HG03025 (cell line): Measurements from ENCODE around the gene PCTP.

ENCODE experiments used
- ATAC-seq: cut with Tn5 transposase; IDR thresholded peaks from one replicate; pipeline ENCODE4 v1.9.1; 2021; ENCODE audit warnings: mild to moderate bottlenecking, moderate library complexity; ENCODE audit not compliant: unreplicated experiment, low FRiP score

Gene PCTP

GRCh38 chr17:55726440-55726839 lies 24.4 kb upstream of the PCTP start:
- ATAC-seq: no peak

GRCh38 chr17:55727275-55727674 lies 23.6 kb upstream of the PCTP start:
- ATAC-seq: no peak

- ATAC-seq: no peak
Measured at GRCh38 chr17:55727920-55728319, 22.9 kb upstream of the PCTP start.

- ATAC-seq: no peak
Measured at GRCh38 chr17:55728361-55728760, 22.5 kb upstream of the PCTP start.

- no peak for ATAC-seq
Measured at GRCh38 chr17:55728833-55729232, 22.0 kb upstream of the PCTP start.

GRCh38 chr17:55729484-55729883 lies 21.4 kb upstream of the PCTP start:
- ATAC-seq: no peak

GRCh38 chr17:55730380-55730779 lies 20.5 kb upstream of the PCTP start:
- ATAC-seq: no peak

GRCh38 chr17:55730808-55731207 lies 20.0 kb upstream of the PCTP start:
- ATAC-seq: no peak

GRCh38 chr17:55731586-55732250 lies 19.1 kb upstream of the PCTP start:
- no peak for ATAC-seq

- ATAC-seq: no peak
Measured at GRCh38 chr17:55734128-55734781, 16.6 kb upstream of the PCTP start.

- ATAC-seq: no peak
Measured at GRCh38 chr17:55735731-55736405, 15.0 kb upstream of the PCTP start.

- no peak for ATAC-seq
Measured at GRCh38 chr17:55737976-55738501, 12.8 kb upstream of the PCTP start.

GRCh38 chr17:55740511-55741355 lies 10.1 kb upstream of the PCTP start:
- no peak for ATAC-seq

- no peak for ATAC-seq
Measured at GRCh38 chr17:55741356-55741700, 9.5 kb upstream of the PCTP start.

GRCh38 chr17:55742272-55743102 lies 8.4 kb upstream of the PCTP start:
- peak; percentile 92 for ATAC-seq

GRCh38 chr17:55743103-55743679 lies 7.7 kb upstream of the PCTP start:
- peak; percentile 19 for ATAC-seq

- ATAC-seq: no peak
Measured at GRCh38 chr17:55745258-55745657, 5.6 kb upstream of the PCTP start.

- ATAC-seq: no peak
Measured at GRCh38 chr17:55746466-55746865, 4.4 kb upstream of the PCTP start.

- no peak for ATAC-seq
Measured at GRCh38 chr17:55747209-55747608, 3.6 kb upstream of the PCTP start.

GRCh38 chr17:55748841-55749240 lies 2.0 kb upstream of the PCTP start:
- ATAC-seq: no peak
